ENCODE results near the gene CRACR2A.

Gene CRACR2A

DNA sequence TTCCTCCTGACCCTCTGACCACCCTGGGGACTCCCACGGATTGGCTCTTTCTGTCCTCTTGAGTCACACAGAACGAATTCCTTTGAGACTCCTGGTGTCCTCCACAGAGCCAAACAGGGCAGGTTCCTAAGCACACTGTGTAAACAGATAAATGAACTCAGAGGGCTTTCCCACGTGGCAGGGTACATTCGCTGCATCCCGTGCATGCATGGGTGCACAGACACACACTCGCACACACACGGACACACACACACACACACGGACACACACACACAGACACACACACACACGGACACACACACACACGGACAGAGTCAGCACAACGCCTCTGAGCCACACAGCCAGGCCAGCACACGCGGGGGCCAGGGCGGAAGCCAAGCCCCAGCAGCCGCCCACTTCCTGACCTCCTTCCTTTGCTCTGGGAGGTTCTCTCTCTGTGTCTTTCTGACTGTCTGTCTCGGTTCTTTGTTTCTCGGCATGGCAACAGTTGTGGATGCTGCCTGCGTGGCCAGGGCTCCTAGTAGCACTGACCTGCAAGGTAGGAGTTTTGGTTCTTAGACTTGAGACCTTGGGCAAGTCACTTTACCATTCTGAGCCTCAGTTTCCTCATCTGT lies 706 bp downstream of the CRACR2A start:
- peak; percentile 14 to 18 for DNase-seq (ENCODE audit: low read depth in 2 of 2)

DNA sequence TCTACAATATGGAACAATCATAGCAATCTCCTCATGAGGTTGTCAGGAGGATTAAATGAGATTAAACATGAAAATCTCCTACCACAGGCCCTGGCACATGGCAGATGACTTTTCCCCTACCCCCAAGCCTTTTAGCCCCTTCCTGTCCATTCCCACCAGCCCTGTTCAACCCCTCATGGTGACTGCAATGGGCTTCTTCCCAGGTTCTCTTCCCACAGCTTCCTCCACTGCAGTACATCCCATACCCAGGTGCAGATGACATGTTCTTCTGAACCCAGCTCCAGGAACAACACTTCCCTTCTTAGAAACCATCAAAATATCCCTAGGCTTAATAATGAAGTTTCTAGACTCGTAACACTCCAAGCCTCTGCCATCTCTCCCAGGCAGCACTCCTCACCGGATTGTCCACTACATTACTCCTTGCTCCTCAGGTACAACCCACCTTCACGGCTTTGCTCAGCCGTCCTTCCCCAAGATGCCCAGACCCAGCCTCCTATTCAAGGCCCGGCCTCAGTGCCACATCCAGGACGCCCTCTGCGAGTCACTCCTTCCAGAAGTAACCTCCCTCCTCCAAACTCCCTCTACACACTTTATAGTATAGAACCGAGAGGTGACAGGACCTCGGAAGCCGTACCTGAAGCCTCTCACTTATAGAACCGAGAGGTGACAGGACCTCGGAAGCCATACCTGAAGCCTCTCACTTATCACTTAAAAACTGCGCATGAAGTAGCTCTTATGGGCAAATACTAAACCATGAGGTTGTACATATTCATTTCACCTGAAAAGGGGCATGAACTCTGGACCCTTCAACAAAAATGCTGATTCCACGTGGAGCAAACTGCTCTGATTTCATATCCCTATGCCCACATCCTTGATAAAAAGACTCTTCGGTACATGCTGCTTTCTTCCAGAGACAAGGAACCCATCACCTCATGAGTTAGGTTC lies 1.5 kb downstream of the CRACR2A start:
- no peak for DNase-seq (ENCODE audit: low read depth in 2 of 2)

DNA sequence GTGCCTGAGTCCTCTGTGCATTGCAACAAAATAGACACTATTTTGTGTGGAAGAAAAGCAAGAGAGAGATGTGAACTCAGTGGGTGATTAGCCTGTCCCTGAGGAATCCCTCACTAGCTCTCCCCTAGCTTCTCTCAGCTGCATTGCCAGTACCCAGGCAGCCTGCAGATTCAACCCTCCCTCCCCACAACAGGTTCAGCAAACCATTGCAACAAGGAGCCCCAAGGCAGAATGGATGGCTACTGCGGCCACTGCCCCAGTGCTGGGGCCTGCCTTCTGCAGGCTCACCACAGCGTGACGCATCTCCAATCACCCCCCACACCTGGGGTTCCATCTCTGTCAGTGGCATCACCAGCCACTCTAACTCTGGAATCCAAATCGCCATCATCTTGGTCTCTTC lies 2.3 kb downstream of the CRACR2A start:
- no peak for DNase-seq (ENCODE audit: low read depth in 2 of 2)

DNA sequence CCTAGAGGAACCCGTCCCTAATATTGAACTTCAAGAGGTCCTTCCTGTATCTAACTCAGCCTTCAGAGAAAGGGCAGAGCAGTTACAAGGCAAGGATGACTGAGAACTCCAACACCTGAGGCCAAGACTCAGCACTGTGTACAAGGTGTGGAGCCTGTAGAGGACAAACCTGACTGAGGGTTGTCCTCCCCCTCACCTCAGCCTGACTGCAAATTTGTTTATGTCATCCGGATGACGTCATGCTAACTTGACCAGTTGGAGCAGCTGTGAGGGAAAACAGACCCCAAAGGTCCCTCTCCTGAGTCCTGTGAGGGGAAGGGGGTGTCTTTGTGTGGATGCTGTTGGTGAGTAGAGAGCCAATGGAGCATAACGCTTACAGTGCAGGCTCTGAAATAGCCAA lies 4.3 kb downstream of the CRACR2A start:
- DNase-seq (ENCODE audit: low read depth in 2 of 2) = no peak

DNA sequence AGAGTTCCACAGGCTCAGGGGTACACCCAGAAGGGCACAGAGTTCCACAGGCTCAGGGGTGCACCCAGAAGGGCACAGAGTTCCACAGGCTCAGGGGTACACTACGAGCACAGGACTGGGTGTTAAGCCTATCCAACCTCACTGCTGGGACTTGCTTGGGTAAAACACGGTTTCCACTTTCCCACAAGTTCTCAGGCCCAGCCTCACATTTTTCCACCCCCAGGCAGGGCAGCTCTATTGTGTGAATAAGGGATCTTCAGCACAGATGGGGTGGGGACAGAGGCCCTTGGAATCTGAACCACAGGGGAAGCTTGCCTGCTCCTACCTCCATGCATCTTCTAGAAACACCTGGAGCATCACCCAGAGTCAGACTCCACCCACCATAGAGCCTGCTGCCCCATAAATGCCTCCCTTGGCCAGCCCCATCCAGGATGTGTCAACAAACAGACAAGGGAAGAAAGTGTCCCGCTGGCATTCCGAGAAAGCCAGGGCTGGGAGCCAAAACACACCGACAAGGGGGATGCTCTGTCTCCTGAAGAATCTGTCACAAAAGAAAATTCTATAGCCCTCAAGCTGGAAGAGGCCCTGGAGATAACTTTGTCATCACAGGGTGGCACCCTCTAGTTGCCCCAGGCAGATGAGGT lies 4.8 kb downstream of the CRACR2A start:
- DNase-seq (ENCODE audit: low read depth in 2 of 2) = no peak

DNA sequence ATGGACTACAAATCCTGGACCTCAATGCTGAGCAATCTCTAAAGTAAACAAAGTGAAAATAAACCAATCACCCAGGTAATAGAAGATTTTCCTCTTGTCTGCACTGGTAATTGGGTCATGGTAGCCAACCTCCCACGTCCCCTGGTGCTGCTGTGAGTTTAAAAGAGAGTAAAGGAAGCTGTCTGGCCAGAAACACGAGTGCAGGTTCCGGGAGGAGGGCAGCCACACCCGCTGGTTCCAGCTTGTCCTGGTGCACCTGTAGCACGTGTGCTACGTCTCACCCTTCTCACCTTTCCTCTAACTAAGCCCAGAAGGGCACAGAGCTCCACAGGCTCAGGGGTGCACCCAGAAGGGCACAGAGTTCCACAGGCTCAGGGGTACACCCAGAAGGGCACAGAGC lies 5.4 kb downstream of the CRACR2A start:
- DNase-seq (ENCODE audit: low read depth in 2 of 2) = no peak

DNA sequence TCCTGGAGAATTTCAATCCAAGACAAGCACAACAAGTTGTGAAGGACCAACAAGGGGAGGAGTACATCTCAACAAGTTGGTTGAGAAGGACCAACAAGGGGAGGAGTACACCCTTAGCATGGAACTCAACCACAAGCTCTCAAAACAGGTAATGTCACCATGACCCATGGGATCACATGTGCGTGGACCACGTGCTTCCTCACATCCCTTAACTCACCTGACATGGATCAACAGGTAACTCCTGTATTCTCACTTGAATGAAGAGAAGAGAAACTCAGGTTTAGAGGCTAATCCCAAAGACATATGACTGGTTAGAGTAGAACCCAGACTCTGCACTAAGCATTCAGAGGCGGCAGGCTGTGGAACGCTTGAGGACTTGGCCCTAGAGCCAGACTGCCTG lies 6.2 kb downstream of the CRACR2A start:
- no peak for DNase-seq (ENCODE audit: low read depth in 2 of 2)

DNA sequence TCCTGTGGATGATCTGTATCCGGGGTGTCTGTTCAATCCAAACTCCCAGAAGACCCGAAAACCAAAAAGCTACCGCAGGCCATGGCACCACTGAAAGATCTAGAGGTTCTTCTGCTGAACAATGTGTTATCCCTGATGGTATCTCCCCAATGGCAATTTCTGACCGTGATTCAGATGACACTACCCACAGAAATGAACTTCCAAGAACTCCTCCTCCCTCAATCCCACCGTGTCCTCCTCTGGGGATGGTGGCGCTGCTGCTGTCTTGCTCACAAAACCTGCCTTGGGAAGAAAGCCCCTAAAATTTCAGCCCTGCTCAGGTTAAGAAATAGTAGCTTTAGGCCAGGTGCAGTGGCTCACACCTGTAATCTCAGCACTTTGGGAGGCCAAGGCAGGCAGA lies 7.8 kb downstream of the CRACR2A start:
- no peak for DNase-seq (ENCODE audit: low read depth in 2 of 2)

DNA sequence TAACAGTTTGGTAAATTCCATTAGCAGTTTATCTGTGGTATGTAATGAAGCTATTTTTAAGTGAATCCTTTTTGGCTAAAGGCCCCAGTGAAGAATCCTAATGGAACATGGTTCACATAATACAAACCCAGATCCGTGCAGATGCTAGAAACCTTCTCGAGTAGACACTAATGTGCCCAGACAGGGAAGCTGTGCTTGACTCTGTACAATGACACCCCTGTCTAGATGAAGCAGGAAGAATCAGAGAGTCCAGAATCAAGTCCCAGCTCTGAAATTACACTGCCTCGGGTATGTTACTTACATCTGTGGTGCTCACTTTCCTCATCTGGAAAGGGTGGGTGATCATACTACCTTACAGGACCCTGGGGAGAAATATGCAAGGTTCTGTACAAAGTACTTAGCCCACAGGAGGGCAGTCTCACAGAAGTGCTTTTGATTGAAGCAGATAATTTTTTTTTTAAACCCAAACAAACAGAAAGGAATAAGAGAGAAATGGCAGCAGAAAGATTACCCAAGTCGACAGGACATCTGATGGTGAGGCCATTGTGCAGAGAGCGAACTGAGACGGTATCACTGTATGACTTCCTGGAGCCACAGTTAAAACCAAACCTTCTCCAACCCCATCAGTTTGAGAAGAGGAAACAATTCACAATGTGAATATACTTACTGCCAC lies 8.5 kb downstream of the CRACR2A start:
- DNase-seq (ENCODE audit: low read depth in 2 of 2) = no peak

DNA sequence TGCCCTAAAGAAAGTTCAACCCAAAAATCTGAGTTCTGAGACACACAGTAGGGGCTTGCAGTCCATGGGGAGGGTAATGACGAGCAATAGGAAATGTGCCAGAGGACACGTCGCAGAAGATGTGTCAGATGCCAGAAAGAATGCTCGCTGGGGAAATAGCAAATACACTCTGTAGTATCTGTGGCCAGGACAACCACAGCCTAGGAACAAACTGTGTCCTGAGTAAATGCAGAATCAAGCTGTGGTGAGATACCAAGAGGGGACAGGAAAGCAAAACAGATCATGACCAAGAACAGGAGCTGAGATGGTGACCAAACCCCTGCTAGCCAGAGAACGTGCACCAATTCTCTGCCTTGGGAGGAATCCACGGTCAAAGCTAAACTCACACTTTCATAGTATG lies 9.1 kb downstream of the CRACR2A start:
- DNase-seq (ENCODE audit: low read depth in 2 of 2) = no peak

DNA sequence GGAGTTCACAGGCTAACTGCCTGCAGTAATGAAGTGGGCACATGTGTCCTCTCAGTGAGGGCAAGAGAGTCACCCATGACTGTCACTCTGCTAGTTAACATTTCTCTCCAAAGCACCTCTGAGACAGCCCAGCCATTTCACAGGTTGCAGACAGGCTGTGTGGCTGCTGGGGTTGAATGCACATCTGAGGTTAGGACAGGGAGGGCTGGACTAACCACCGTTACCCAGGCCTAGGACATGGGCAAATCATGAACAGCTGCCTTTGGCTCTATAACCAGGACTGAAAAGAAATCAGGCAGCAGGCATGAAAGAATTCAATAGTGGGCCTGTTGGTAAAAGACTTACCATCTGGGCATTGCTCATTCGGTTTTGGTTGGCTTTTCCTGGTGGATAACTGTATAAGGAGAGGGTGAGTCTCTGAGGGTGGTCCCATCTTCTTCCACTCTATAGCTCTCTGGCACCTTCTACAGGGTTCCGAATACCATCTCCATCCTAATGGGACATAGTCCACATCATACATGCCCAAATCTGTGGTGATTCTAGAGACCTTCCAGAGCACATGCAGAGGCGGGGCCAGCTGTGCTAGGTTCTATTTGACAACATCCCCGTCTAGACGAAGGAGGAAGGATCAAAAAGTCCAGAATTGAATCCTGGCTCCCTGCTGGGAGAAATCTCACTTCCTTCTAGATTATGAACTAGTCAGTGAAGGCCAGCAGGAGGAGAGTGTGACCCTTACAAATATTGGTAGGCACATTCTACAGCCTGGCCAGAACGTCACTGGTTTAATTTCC lies 10.8 kb downstream of the CRACR2A start:
- no peak for DNase-seq (ENCODE audit: low read depth in 2 of 2)

DNA sequence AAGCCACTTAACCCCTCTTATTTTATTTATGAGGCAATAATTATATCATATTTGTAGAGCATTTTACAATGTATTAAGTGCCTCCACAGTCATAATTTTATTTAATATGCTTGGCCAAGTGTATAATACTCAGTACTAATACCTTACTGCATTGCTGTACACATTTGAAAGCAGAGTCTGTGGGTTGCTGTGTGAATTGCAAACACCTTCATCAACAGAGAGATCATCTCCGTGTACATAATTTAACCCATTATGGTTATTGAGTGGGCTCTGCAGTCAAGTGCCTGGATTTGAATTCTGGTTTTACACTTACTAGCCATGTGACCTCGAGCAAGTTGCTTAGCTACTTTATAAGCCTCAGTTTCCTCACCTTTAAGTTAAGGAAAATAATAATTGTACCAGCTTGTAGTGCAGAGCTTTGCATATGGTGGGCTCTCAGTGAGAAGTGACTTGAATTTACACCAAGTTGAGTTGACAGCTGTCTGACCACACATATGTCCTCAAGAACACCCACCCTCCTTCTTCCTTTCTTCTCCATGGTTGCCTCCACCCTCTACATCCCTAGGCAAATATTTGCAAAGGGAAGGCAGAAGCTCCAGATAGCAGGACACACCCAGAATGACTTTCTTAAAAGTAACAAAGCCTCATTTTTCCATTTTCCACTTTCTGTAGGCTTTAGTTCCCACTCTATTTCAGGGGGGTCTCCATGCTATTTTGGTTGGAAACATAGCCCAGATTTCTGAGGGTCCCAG lies 12.3 kb downstream of the CRACR2A start:
- DNase-seq (ENCODE audit: low read depth in 2 of 2) = no peak

DNA sequence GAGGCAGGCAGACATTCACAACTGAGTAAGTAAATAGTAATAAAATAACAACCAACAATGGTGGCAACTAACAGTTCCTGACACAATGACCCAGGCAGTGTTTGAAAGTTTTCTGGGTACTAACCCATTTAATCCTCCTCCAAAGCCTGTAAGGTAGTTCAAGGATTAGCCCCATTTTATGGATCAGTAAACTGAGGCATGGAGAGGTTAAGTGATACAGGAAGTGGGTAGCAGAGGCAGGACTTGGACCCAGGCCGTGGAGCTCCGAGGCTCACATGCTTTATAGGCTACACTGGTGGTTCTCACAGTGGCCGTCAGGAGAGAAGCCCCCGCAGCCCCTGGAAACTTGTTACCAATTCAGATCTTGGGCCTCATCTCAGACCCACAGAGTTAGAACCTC lies 17.5 kb downstream of the CRACR2A start:
- DNase-seq (ENCODE audit: low read depth in 2 of 2) = no peak

DNA sequence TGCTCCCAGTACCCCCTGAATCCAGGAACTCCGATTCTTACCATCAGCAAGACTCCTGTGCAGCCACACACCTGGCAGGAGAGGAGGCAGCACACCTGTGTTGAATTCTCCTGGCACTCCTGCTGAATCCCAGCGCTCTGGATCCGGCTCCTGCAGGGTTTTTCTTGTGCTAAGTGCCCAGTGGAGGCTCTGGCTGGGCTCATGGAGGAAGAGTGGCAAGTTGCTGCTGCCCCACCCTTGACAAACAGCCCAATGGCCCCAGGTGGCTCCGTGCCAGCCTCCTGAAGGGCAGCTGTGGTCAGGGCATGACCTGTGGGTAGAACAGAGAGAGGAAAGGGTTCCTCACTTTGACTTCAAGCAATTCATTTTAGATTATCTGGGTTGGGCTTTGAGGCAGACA lies 20.0 kb downstream of the CRACR2A start:
- DNase-seq (ENCODE audit: low read depth in 2 of 2) = no peak

DNA sequence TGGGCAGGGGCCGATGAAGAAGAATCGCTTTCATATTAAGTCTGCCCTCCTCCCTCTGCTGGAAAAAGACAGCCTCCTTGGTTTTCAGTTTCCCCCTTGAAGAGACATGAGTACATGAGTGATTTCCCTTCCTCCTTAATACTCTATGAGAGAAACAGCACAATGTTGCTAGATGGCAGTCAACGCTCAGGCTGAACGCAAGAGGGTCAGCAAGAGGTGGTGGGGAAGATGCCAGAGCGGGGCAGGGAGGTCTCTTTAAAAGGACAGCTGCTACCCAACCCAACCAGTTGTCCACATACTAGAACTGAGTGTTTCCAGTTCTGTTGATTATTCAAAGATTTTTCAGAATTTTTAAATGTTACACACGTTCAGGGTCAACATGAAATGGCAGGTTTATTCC lies 22.8 kb downstream of the CRACR2A start:
- DNase-seq (ENCODE audit: low read depth in 2 of 2) = no peak

DNA sequence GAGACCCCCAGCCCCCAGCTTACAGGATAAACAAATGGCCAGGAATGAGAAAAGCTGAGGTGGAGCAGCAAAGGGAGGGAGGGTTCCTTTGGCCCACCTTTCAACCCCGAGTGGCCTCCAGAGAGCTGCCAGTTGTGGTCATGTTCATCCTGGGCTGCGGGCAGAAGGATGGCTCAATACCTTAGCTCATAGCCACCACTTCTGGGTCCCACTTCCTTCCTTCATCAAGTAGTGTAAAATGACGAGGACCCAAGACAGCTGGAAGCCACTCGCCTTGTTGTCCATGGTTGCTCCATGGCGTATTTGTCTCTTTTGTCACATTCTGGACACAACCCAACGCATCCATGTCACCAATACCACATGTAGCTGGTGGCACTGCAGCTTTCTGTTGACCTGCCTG lies 24.2 kb downstream of the CRACR2A start:
- DNase-seq (ENCODE audit: low read depth in 2 of 2) = no peak

DNA sequence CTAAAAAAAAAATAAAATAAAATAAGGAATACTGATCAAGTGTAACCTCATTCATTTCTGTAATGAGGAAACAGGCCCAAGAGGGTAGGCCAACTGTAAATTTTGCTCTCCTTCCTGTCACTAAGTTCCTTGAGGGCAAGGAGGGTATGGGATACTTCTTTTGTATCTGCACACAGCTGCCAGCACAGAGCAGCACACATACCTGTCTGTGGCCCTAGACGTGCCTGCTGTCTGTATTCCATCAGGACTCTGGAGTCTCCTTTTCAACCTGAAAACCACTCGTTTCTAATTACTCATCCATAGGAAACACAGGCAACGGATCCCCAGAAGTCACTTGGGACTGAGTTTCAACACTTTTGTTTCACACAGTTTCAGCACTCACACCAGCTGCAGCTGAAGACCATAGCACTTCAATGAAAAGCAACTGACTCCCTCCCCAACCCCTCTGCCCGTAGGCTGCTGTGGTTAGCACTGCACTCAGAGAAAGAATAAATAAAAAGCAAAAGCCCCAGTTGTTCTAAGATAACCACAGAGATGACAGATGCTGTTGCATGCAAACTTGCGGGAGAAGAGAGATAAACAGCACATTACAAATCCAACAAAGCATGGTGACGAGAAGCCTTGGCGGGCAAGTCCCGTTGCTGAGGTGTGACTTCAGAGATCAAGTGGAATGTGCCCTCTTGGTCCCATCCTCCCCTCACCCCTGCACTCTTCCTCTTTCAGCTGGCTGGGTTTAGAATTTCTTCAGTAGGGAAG lies 24.9 kb downstream of the CRACR2A start:
- no peak for DNase-seq (ENCODE audit: low read depth in 2 of 2)

DNA sequence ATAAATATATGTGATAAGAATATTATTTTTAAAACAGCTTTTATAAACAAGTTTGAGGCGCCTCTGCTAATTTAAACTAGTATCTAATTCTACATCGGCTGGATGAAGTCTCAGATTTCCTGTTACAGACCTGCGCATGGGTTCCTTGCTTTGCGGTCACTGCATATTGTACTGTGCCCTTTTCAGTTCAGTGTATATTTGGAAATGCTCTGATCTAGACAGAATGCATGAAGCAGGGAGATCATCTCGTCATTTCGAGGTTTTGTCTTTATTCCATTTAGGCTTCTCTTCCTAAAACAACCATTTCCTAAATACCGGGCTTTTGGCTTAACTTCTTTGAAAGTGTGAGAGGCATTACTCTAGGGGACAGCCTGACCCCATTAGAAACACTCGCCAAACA lies 25.6 kb downstream of the CRACR2A start:
- DNase-seq (ENCODE audit: low read depth in 2 of 2) = no peak

DNA sequence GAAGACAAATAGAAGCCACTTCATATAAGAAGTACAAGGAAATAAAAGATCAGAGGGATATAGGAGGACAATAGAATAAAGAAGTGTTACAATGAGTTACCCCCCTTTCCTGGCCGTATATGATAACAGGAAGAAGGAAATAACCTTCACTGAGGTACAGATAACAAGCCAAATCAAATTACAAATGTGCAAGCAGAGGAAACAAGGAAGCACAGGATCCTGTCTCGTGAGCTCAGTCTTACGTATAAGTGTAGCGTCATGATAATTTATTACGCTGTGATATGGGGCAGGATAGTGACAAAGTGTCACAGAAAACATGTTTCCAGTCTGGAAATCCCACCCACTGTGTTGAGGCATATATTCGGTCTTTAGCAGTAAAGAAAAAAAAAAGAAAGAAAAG lies 26.5 kb downstream of the CRACR2A start:
- DNase-seq (ENCODE audit: low read depth in 2 of 2) = no peak

Data from stimulated activated CD4-positive, alpha-beta T cell treated with anti-CD3 and anti-CD28 coated beads, Interleukin-1b, Interleukin-23, amount 100 ng/mL, for 1 hour (primary cell).